HG03103 (cell line): ENCODE data around the gene IL4R.
A peak's percentile ranks its signal among the peaks of the same experiment; 100 is the strongest.

Experiments
- ATAC-seq: cut with Tn5 transposase; IDR thresholded peaks from one replicate; pipeline ENCODE4 v1.9.1; 2021; ENCODE audit warnings: low read depth; ENCODE audit not compliant: unreplicated experiment

IL4R gene

GRCh38 chr16:27353853-27354252 is 40.1 kb downstream of the IL4R start:
- no peak for ATAC-seq

GRCh38 chr16:27355610-27356009 is 41.8 kb downstream of the IL4R start:
- no peak for ATAC-seq

- no peak for ATAC-seq
Measured at GRCh38 chr16:27356794-27357193, 43.0 kb downstream of the IL4R start.

- no peak for ATAC-seq
Measured at GRCh38 chr16:27359051-27359450, 45.3 kb downstream of the IL4R start.

GRCh38 chr16:27359615-27360014 is 45.8 kb downstream of the IL4R start:
- no peak for ATAC-seq

GRCh38 chr16:27361987-27362386 is 48.2 kb downstream of the IL4R start:
- no peak for ATAC-seq

- no peak for ATAC-seq
Measured at GRCh38 chr16:27362570-27363245, 48.9 kb downstream of the IL4R start.

GRCh38 chr16:27363246-27363632 is 49.5 kb downstream of the IL4R start:
- ATAC-seq, result no peak

- ATAC-seq, result no peak
Measured at GRCh38 chr16:27363797-27364196, 50.0 kb downstream of the IL4R start.

GRCh38 chr16:27364493-27365141 is 50.8 kb downstream of the IL4R start:
- no peak for ATAC-seq

GRCh38 chr16:27365142-27366089 is 51.6 kb downstream of the IL4R start:
- no peak for ATAC-seq

GRCh38 chr16:27366687-27367460 is 53.1 kb downstream of the IL4R start:
- ATAC-seq, result no peak

- peak; percentile 50 for ATAC-seq
Measured at GRCh38 chr16:27367461-27368357, 53.9 kb downstream of the IL4R start.

- ATAC-seq, result no peak
Measured at GRCh38 chr16:27368358-27368722, 54.6 kb downstream of the IL4R start.

- ATAC-seq, result no peak
Measured at GRCh38 chr16:27369806-27370205, 56.0 kb downstream of the IL4R start.

- no peak for ATAC-seq
Measured at GRCh38 chr16:27370318-27370717, 56.5 kb downstream of the IL4R start.

GRCh38 chr16:27373312-27373711 is 59.5 kb downstream of the IL4R start:
- ATAC-seq, result no peak

GRCh38 chr16:27374221-27374803 is 60.5 kb downstream of the IL4R start:
- ATAC-seq, result peak; percentile 24

GRCh38 chr16:27374804-27375425 is 61.1 kb downstream of the IL4R start:
- ATAC-seq, result peak; percentile 41
